Motor neuron (in vitro differentiated cells): ENCODE results near the gene OR6B3. TPM values are rescaled to one million over a fixed set of nuclear protein-coding genes. Genes with fewer than 3 reads are reported as not detected.
A peak's percentile ranks its signal among the peaks of the same experiment; 100 is the strongest.

Experiments used
- ATAC-seq, 8 experiments: fragments of 200-7000 bp; cut with Tn5 transposase; replicated peaks in 6 of 8; 2 replicates each; pipeline ENCODE4 v1.8.0; 2021; ENCODE audit warnings: mild to moderate bottlenecking in 8 of 8, moderate library complexity in 8 of 8
- H3K27ac ChIP-seq, 2 donors: fragments of 250-450 bp; sonication (Bioruptor Pico); 2 replicates each; pipeline ENCODE4 v1.9.0; 2021; ENCODE audit warnings: antibody characterized with exemption in 2 of 2, mild to moderate bottlenecking in 2 of 2, moderate library complexity in 1 of 2
- H3K4me1 ChIP-seq, 2 donors: fragments of 250-450 bp; sonication (Bioruptor Pico); replicated peaks in 1 of 2; 2 replicates each; pipeline ENCODE4 v1.6.1; 2021; ENCODE audit warnings: antibody characterized with exemption in 2 of 2, mild to moderate bottlenecking in 2 of 2, moderate library complexity in 1 of 2
- H3K4me3 ChIP-seq, 5 donors: fragments of 250-450 bp; sonication (Bioruptor Pico); 2 replicates each; pipeline ENCODE4 v1.9.0; 2021; ENCODE audit warnings: antibody characterized with exemption in 5 of 5, mild to moderate bottlenecking in 5 of 5, moderate library complexity in 4 of 5
- WGBS, 10 experiments: fragments of 450-650 bp; shearing (Covaris generic); methylation state at CpG; one replicate each; pipeline ENCODE4 v1.0.0; 2022; 5-methylcytosine and 5-hydroxymethylcytosine counted together
- in situ Hi-C, 9 experiments: fragments of 400-800 bp; cut with MboI; loops; one replicate each; pipeline ENCODE4 v1.15.0; 2021; ENCODE audit warnings: low sequenced_read_pairs in 9 of 9, low pct_unique_long_range_greater_than_20kb in 2 of 9; ENCODE audit not compliant: unreplicated experiment in 9 of 9
- total RNA-seq, 8 experiments: library from RNA; unstranded; fragments of 300-600 nt; gene quantifications; 2 replicates each; pipeline versions ENCODE4 v1.2.3 to v1.2.4, GENCODE V29; 2022

OR6B3 gene
- total RNA-seq, 8 experiments from 2014 or later, result 0.31 to 1.4 (median 1.1) TPM; not detected in 5

- H3K4me3 ChIP-seq, result no peak overlapping the region
- in situ Hi-C loops, result no loop called here
- no peaks in the 10 kb centered on the region for H3K4me1 ChIP-seq
- ATAC-seq, result no peak
- no peak overlapping the region for H3K27ac ChIP-seq
- 0 to 100% (median 60%) methylated on average over 1 to 5 of the region's 6 CpGs; no CpG with 5 or more reads in 3 of the 10 experiments for WGBS, 10 experiments
Observed at GRCh38 chr2:240041363-240041762, 12.0 kb downstream of the OR6B3 start.

- Histone ChIP-seq H3K27ac (no peak overlapping the region), H3K4me1 (no peaks in the 10 kb centered on the region), H3K4me3 (no peak overlapping the region)
- in situ Hi-C loops, result no loop called here
- ATAC-seq, result no peak
Observed at GRCh38 chr2:240037358-240037757, 16.0 kb downstream of the OR6B3 start.

GRCh38 chr2:240033330-240033678 lies 20.0 kb downstream of the OR6B3 start:
- WGBS, 10 experiments, result 14 to 43% (median 19%) methylated on average over 1 to 3 of the region's 5 CpGs; no CpG with 5 or more reads in 7 of the 10 experiments
- Histone ChIP-seq H3K4me1 (no peaks in the 10 kb centered on the region), H3K27ac (no peak overlapping the region), H3K4me3 (no peak overlapping the region)
- in situ Hi-C loops, result no loop called here
- peak in 2 of 8 experiments; percentile 31 to 32 for ATAC-seq

- Histone ChIP-seq H3K27ac (no peak overlapping the region), H3K4me1 (no peaks in the 10 kb centered on the region), H3K4me3 (no peak overlapping the region)
- WGBS, 10 experiments, result 0 to 88% (median 48%) methylated on average over 1 to 6 of the region's 14 CpGs; no CpG with 5 or more reads in 2 of the 10 experiments
- peak in 1 of 8 experiments; percentile 32 for ATAC-seq
- in situ Hi-C loops, result no loop called here
Observed at GRCh38 chr2:240032406-240033329, 20.7 kb downstream of the OR6B3 start.

GRCh38 chr2:240030379-240031094 lies 22.8 kb downstream of the OR6B3 start, which contains the start of gene OR6B2:
Gene OR6B2 (minus strand): TSS chr2:240030429. CDS start chr2:240030429, 0 bp downstream.
- Histone ChIP-seq H3K4me3 (no peak within 1 kb of the TSS), H3K27ac (no peak within 1 kb of the TSS), H3K4me1 (no peaks in the 10 kb centered on the region)
- WGBS, 10 experiments, result 0 to 100% (median 47%) methylated on average over 1 to 4 of the region's 6 CpGs; no CpG with 5 or more reads in 6 of the 10 experiments
- ATAC-seq, result no peak
- in situ Hi-C loops, result no loop called here

GRCh38 chr2:240024766-240025165 lies 28.6 kb downstream of the OR6B3 start:
- WGBS, 10 experiments, result 0 to 4% (median 0%) methylated on average over 1 to 5 of the region's 22 CpGs; no CpG with 5 or more reads in 3 of the 10 experiments
- peak; percentile 15 to 27 (median 22) for ATAC-seq
- H3K27ac ChIP-seq, result peak overlapping the region; percentile 91 to 92
- H3K4me3 ChIP-seq, result peak overlapping the region; percentile 48 to 95 (median 67)
- in situ Hi-C loops, result no loop called here
- peaks cover 8 to 11% of the 10 kb centered on the region in 2 donors for H3K4me1 ChIP-seq

GRCh38 chr2:240023792-240024191 lies 29.5 kb downstream of the OR6B3 start:
- Histone ChIP-seq H3K4me1 (peaks cover 8 to 11% of the 10 kb centered on the region in 2 donors), H3K4me3 (peak overlapping the region in 4 of 5 donors; percentile 48 to 95 (median 78)), H3K27ac (no peak overlapping the region)
- ATAC-seq, result no peak
- in situ Hi-C loops, result no loop called here
- WGBS, 10 experiments, result 51 to 99% (median 70%) methylated on average over 4 to 9 of the region's 9 CpGs

GRCh38 chr2:240021488-240022104 lies 31.7 kb downstream of the OR6B3 start:
- Histone ChIP-seq H3K4me1 (peaks cover 8 to 11% of the 10 kb centered on the region in 2 donors), H3K4me3 (no peak overlapping the region), H3K27ac (no peak overlapping the region)
- WGBS, 10 experiments, result 14 to 100% (median 45%) methylated on average over 1 to 7 of the region's 9 CpGs
- in situ Hi-C loops, result no loop called here
- ATAC-seq, result peak in 6 of 8 experiments; percentile 12 to 33 (median 16)

- WGBS, 10 experiments, result 83 to 100% (median 94%) methylated on average over 1 to 11 of the region's 11 CpGs; no CpG with 5 or more reads in 3 of the 10 experiments
- in situ Hi-C loops, result no loop called here
- ATAC-seq, result no peak
- H3K4me1 ChIP-seq, result peaks cover 0 to under 1% of the 10 kb centered on the region in 2 donors
- no peak overlapping the region for H3K27ac ChIP-seq
- H3K4me3 ChIP-seq, result no peak overlapping the region
Observed at GRCh38 chr2:240018071-240018750, 35.1 kb downstream of the OR6B3 start.

GRCh38 chr2:240014327-240014726 lies 39.0 kb downstream of the OR6B3 start:
- WGBS, 10 experiments, result 80 to 100% (median 100%) methylated on average over 1 to 5 of the region's 9 CpGs; no CpG with 5 or more reads in 2 of the 10 experiments
- no peaks in the 10 kb centered on the region for H3K4me1 ChIP-seq
- in situ Hi-C loops, result no loop called here
- no peak overlapping the region for H3K27ac ChIP-seq
- no peak overlapping the region for H3K4me3 ChIP-seq
- ATAC-seq, result no peak

GRCh38 chr2:240013343-240013742 lies 40.0 kb downstream of the OR6B3 start:
- no peak overlapping the region for H3K27ac ChIP-seq
- H3K4me3 ChIP-seq, result no peak overlapping the region
- H3K4me1 ChIP-seq, result no peaks in the 10 kb centered on the region
- in situ Hi-C loops, result no loop called here
- ATAC-seq, result peak in 3 of 8 experiments; percentile 33 to 57 (median 43)
- WGBS, 10 experiments, result 80 to 100% (median 100%) methylated on average over 1 of the region's 1 CpG; no CpG with 5 or more reads in 3 of the 10 experiments

GRCh38 chr2:240002983-240003382 lies 50.3 kb downstream of the OR6B3 start:
- in situ Hi-C loops, result no loop called here
- 82 to 100% (median 90%) methylated on average over 2 to 6 of the region's 7 CpGs; no CpG with 5 or more reads in 2 of the 10 experiments for WGBS, 10 experiments
- no peak overlapping the region for H3K27ac ChIP-seq
- peaks cover 3 to 4% of the 10 kb centered on the region in 2 donors for H3K4me1 ChIP-seq
- no peak overlapping the region for H3K4me3 ChIP-seq
- ATAC-seq, result no peak
